B cell (primary cell): ENCODE measurements around the gene TEX9. TPM values are rescaled to one million over a fixed set of nuclear protein-coding genes. Genes with fewer than 3 reads are reported as not detected.
"Not testable (repeated sequence)": the region's sequence is repeated elsewhere in the genome, so short reads cannot be mapped to it uniquely, and the experiment has no call there.

Source experiments
- ATAC-seq: fragments of 200-7000 bp; cut with Tn5 transposase; one replicate; pipeline ENCODE4 v1.10.0; 2021; ENCODE audit warnings: low read depth, mild to moderate bottlenecking, moderate number of reproducible peaks, moderate library complexity
- CTCF ChIA-PET: fragments of 350-600 bp; sonication (Branson Sonifier 250); formaldehyde crosslinking; loops from one replicate; lab custom pipeline; 2021; ENCODE audit warnings: antibody characterized with exemption, inconsistent platforms; lab: Charles Lee
- POLR2A ChIA-PET: fragments of 350-600 bp; sonication (Branson Sonifier 250); formaldehyde crosslinking; loops from one replicate; lab custom pipeline; 2021; ENCODE audit warnings: antibody characterized with exemption; lab: Charles Lee
- DNase-seq: peaks from one replicate; pipeline ENCODE4 v3.0.0; 2013
- H2AFZ ChIP-seq: 2 replicates; pipeline ENCODE4 v1.6.1; 2012; ENCODE audit warnings: mild to moderate bottlenecking, low read depth, low read length; ENCODE audit not compliant: insufficient read depth, poor library complexity, severe bottlenecking
- H3K27ac ChIP-seq, 2 donors: 1 replicate in 1 of 2; 2 replicates in 1 of 2; pipeline ENCODE4 v1.5.1; 2012 to 2013; ENCODE audit warnings: low read length in 2 of 2, mild to moderate bottlenecking in 2 of 2, moderate library complexity in 1 of 2
- H3K27me3 ChIP-seq, 4 experiments: fragments of 200-600 bp in 1 of 4; sonication (generic) in 1 of 4; replicated peaks in 1 of 4; 1 replicate in 2 of 4; 2 replicates in 2 of 4; pipeline versions ENCODE4 v1.6.1 to v1.7.0; 2013 to 2016; ENCODE audit warnings: low read length in 3 of 4, mild to moderate bottlenecking in 2 of 4, mixed read lengths in 1 of 4, moderate library complexity in 1 of 4; ENCODE audit not compliant: insufficient read depth in 4 of 4, control insufficient read depth in 3 of 4; ENCODE audit errors: control extremely low read depth in 1 of 4
- H3K36me3 ChIP-seq, 2 experiments: replicated peaks in 1 of 2; 1 replicate in 1 of 2; 2 replicates in 1 of 2; pipeline versions ENCODE4 v1.6.1 to v1.7.1; 2013; ENCODE audit warnings: low read length in 1 of 2; ENCODE audit not compliant: insufficient read depth in 2 of 2, control insufficient read depth in 1 of 2; ENCODE audit errors: control extremely low read depth in 1 of 2, extremely low read depth in 1 of 2
- H3K4me1 ChIP-seq, 2 donors: fragments of 200-600 bp in 1 of 2; sonication (generic) in 1 of 2; 1 replicate in 1 of 2; 2 replicates in 1 of 2; pipeline versions ENCODE4 v1.5.1 to v1.6.1; 2013 to 2017; ENCODE audit warnings: low read length in 2 of 2; ENCODE audit not compliant: control insufficient read depth in 2 of 2, insufficient read depth in 2 of 2
- H3K4me2 ChIP-seq: replicated peaks from 2 replicates; pipeline ENCODE3; 2012; ENCODE audit warnings: mild to moderate bottlenecking, low read depth, low read length; ENCODE audit not compliant: poor library complexity, severe bottlenecking
- H3K4me3 ChIP-seq, 5 experiments: fragments of 200-600 bp in 1 of 5; sonication (generic) in 1 of 5; 1 replicate in 3 of 5; 2 replicates in 2 of 5; pipeline versions ENCODE4 v1.5.1 to v1.7.0; 2011 to 2016; ENCODE audit warnings: low read length in 4 of 5, mild to moderate bottlenecking in 4 of 5, low read depth in 2 of 5, control low read depth in 1 of 5, moderate library complexity in 1 of 5; ENCODE audit not compliant: insufficient read depth in 1 of 5; ENCODE audit errors: control extremely low read depth in 1 of 5, extremely low read depth in 1 of 5
- H3K79me2 ChIP-seq: fragments of 200-600 bp; sonication (generic); one replicate; pipeline ENCODE4 v1.6.0; 2016; ENCODE audit warnings: low read length; ENCODE audit not compliant: control insufficient read depth, insufficient read depth
- H3K9ac ChIP-seq: fragments of 200-600 bp; sonication (generic); 2 replicates; pipeline ENCODE4 v1.6.1; 2017; ENCODE audit warnings: mild to moderate bottlenecking, low read length, moderate library complexity
- H3K9me3 ChIP-seq, 3 donors: one replicate each; pipeline versions ENCODE4 v1.6.1 to v1.7.1; 2013; ENCODE audit warnings: low read length in 2 of 3; ENCODE audit not compliant: control insufficient read depth in 2 of 3, insufficient read depth in 1 of 3; ENCODE audit errors: control extremely low read depth in 1 of 3
- H4K20me1 ChIP-seq: 2 replicates; pipeline ENCODE4 v1.6.0; 2012; ENCODE audit warnings: mild to moderate bottlenecking, low read length; ENCODE audit not compliant: insufficient read depth, control insufficient read depth, poor library complexity, severe bottlenecking
- H3K27ac Mint-ChIP-seq: one replicate; pipeline ENCODE4 v1.8.0; 2021; ENCODE audit warnings: mixed read lengths
- H3K27me3 Mint-ChIP-seq: one replicate; pipeline ENCODE4 v1.8.0; 2021; ENCODE audit warnings: mixed read lengths
- H3K4me1 Mint-ChIP-seq: one replicate; pipeline ENCODE4 v1.8.0; 2021; ENCODE audit warnings: mixed read lengths
- H3K4me3 Mint-ChIP-seq: one replicate; pipeline ENCODE4 v1.8.0; 2021; ENCODE audit warnings: mixed read lengths
- H3K9me3 Mint-ChIP-seq: one replicate; pipeline ENCODE4 v1.8.0; 2022; ENCODE audit warnings: mixed read lengths; ENCODE audit not compliant: insufficient read depth
- CTCF ChIP-seq: fragments of 200-600 bp; IDR thresholded peaks from one replicate; pipeline ENCODE4 v1.8.0; 2022; ENCODE audit warnings: antibody characterized with exemption, mild to moderate bottlenecking
- EZH2 ChIP-seq: IDR thresholded peaks from 2 replicates; pipeline ENCODE4 v1.6.1; 2012; ENCODE audit warnings: borderline replicate concordance, low read depth, mild to moderate bottlenecking, moderate library complexity, low read length; ENCODE audit not compliant: insufficient read depth, poor library complexity, severe bottlenecking
- WGBS: methylation state at CpG from one replicate; pipeline ENCODE4 v1.1.5; 2013; ENCODE audit warnings: missing lambda C conversion rate; ENCODE audit not compliant: insufficient coverage; 5-methylcytosine and 5-hydroxymethylcytosine counted together
- intact Hi-C: fragments of 100-400 bp; cut with micrococcal nuclease; formaldehyde crosslinking; loops from one replicate; pipeline ENCODE4 v1.10.0; 2022
- polyA plus RNA-seq: library from polyadenylated mRNA; depleted of rRNA; stranded (reverse); fragments of >200 nt; gene quantifications from 2 replicates; pipeline ENCODE4 v1.2.3, GENCODE V29; 2012
- total RNA-seq, 2 donors: library from RNA; stranded (reverse); fragments of 120-200 nt in 1 of 2; gene quantifications; 1 replicate in 1 of 2; 2 replicates in 1 of 2; pipeline versions ENCODE4 v1.2.3 to v1.2.4, GENCODE V29; 2013 to 2022

The TEX9 gene
- total and polyA plus RNA-seq, 2 donors (not counting 1 experiment from before 2014, with no cell fraction given): 7.6 to 43.1 TPM

- H3K4me3 Mint-ChIP-seq: peak overlapping the region; percentile 57
- peak; percentile 66 for DNase-seq
- no peaks in the 10 kb centered on the region for H3K9me3 ChIP-seq
- peak; percentile 77 for ATAC-seq
- no peaks in the 10 kb centered on the region for H3K27me3 Mint-ChIP-seq
- ChIA-PET POLR2A (no interaction called here), CTCF (interaction anchor here (1.9 kb wide), 1 partner anchor 122 kb away, joined by 4 read pairs; no protein-coding TSS in a partner anchor)
- no peaks in the 10 kb centered on the region for H3K79me2 ChIP-seq
- H3K27ac Mint-ChIP-seq: peak overlapping the region; percentile 59
- peak overlapping the region in 1 of 5 experiments; percentile 1 for H3K4me3 ChIP-seq
- no peak overlapping the region for H2AFZ ChIP-seq
- H3K27me3 ChIP-seq: peaks cover 0 to 3% (median 0%) of the 10 kb centered on the region in 4 experiments
- peak overlapping the region; percentile 8 for H3K9ac ChIP-seq
- H3K4me1 Mint-ChIP-seq: peaks cover 41% of the 10 kb centered on the region
- H3K27ac ChIP-seq: peak overlapping the region; percentile 76 to 85
- H3K4me1 ChIP-seq: peaks cover 2 to 9% of the 10 kb centered on the region in 2 donors
- H3K4me2 ChIP-seq: peak overlapping the region; percentile 39
- no peaks in the 10 kb centered on the region for H4K20me1 ChIP-seq
- peaks cover 7% of the 10 kb centered on the region for H3K9me3 Mint-ChIP-seq
- no CpG with 5 or more reads among the region's 2 CpGs for WGBS
- TF ChIP-seq EZH2: no peak
- no peak for TF ChIP-seq CTCF
- no peaks in the 10 kb centered on the region for H3K36me3 ChIP-seq
- intact Hi-C loops: loop anchor here (2.0 kb wide), 1 partner anchor 93 kb away; the partner anchor contains the start of gene MNS1
Observed at GRCh38 chr15:56371495-56372147, 6.4 kb downstream of the TEX9 start.

- H3K27me3 ChIP-seq, POLR2A ChIA-PET, H3K27ac ChIP-seq, H3K9me3 ChIP-seq, DNase-seq, H3K27ac Mint-ChIP-seq, ATAC-seq, H3K4me3 ChIP-seq, intact Hi-C loops, H3K4me1 ChIP-seq, H3K4me3 Mint-ChIP-seq, H3K36me3 ChIP-seq, H3K79me2 ChIP-seq, H3K4me2 ChIP-seq, H3K9ac ChIP-seq, H3K27me3 Mint-ChIP-seq, CTCF ChIA-PET, H4K20me1 ChIP-seq, H2AFZ ChIP-seq: not testable (repeated sequence)
- Mint-ChIP-seq H3K9me3 (peaks cover 21% of the 10 kb centered on the region), H3K4me1 (peaks cover 25% of the 10 kb centered on the region)
- 100% methylated on average over 1 of the region's 2 CpGs for WGBS
Observed at GRCh38 chr15:56374693-56375092, 9.5 kb downstream of the TEX9 start.

GRCh38 chr15:56377822-56378221 lies 12.6 kb downstream of the TEX9 start:
- H3K27me3 Mint-ChIP-seq, H3K4me3 ChIP-seq, ATAC-seq, H3K4me1 ChIP-seq, H3K36me3 ChIP-seq, H3K9ac ChIP-seq, H3K27ac ChIP-seq, H2AFZ ChIP-seq, H3K4me3 Mint-ChIP-seq, H4K20me1 ChIP-seq, H3K4me2 ChIP-seq, CTCF ChIA-PET, DNase-seq, POLR2A ChIA-PET, H3K4me1 Mint-ChIP-seq, H3K79me2 ChIP-seq, intact Hi-C loops, H3K27ac Mint-ChIP-seq, H3K27me3 ChIP-seq: not testable (repeated sequence)
- peaks cover 29% of the 10 kb centered on the region for H3K9me3 Mint-ChIP-seq
- peaks cover 0 to 11% (median 10%) of the 10 kb centered on the region in 3 donors for H3K9me3 ChIP-seq
- 100% methylated on average over 1 of the region's 2 CpGs for WGBS
